GM10266 (cell line): Measurements from ENCODE around the gene P2RX4.

Source experiments
- DNase-seq: peaks from one replicate; pipeline ENCODE4 v3.0.0; 2012; ENCODE audit errors: extremely low spot score
- CTCF ChIP-seq: IDR thresholded peaks from 2 replicates; pipeline ENCODE4 v1.5.1; 2012; ENCODE audit warnings: mild to moderate bottlenecking, low read depth; ENCODE audit not compliant: control insufficient read depth, insufficient read depth; ENCODE audit errors: missing control alignments

Gene P2RX4

GRCh38 chr12:121167951-121168350 lies 42.0 kb upstream of the P2RX4 start:
- TF ChIP-seq CTCF, result no peak
- DNase-seq, result no peak

- no peak for DNase-seq
- no peak for TF ChIP-seq CTCF
These were observed 39.8 kb upstream of the P2RX4 start for GRCh38 chr12:121170151-121170550.

GRCh38 chr12:121170611-121171260 lies 39.2 kb upstream of the P2RX4 start:
- TF ChIP-seq CTCF, result no peak
- no peak for DNase-seq

- no peak for TF ChIP-seq CTCF
- no peak for DNase-seq
These were observed 37.8 kb upstream of the P2RX4 start for GRCh38 chr12:121172145-121172544.

- peak; percentile 32 for DNase-seq
- no peak for TF ChIP-seq CTCF
These were observed 34.4 kb upstream of the P2RX4 start for GRCh38 chr12:121175383-121176119.

- no peak for DNase-seq
- no peak for TF ChIP-seq CTCF
These were observed 33.0 kb upstream of the P2RX4 start for GRCh38 chr12:121176826-121177529.

- no peak for TF ChIP-seq CTCF
- no peak for DNase-seq
These were observed 28.7 kb upstream of the P2RX4 start for GRCh38 chr12:121181181-121181580.
